ENCODE results near the gene OR3A2. TPM values are rescaled to one million over a fixed set of nuclear protein-coding genes. Genes with fewer than 3 reads are reported as not detected.
"Not testable (repeated sequence)": the region's sequence is repeated elsewhere in the genome, so short reads cannot be mapped to it uniquely, and the experiment has no call there.

The OR3A2 gene
- total RNA-seq, 1 donor from 2014 or later: 0.22 TPM

DNA sequence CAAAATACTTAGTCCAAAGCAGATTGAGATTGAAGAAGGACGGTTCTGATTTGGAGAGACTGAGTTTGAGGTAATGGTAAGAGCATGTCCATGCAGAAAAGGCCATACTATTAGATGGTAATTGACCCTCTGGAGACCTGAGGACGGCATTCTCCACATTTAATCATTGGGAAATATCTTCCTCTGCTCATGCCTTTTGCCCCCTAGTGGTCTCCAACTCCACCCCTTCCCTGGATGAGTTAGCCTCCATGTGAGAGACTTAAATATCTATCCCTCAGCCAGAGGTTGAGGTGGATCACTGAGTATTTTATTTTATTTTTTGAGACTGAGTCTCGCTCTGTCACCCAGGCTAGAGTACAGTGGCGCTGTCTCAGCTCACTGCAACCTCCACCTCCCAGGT, 77.5 kb downstream of the OR3A2 start:
- ATAC-seq: no peak
- intact Hi-C loops (cut with DNase I): no loop called here
- no peak for DNase-seq (ENCODE audit: missing footprints)

DNA sequence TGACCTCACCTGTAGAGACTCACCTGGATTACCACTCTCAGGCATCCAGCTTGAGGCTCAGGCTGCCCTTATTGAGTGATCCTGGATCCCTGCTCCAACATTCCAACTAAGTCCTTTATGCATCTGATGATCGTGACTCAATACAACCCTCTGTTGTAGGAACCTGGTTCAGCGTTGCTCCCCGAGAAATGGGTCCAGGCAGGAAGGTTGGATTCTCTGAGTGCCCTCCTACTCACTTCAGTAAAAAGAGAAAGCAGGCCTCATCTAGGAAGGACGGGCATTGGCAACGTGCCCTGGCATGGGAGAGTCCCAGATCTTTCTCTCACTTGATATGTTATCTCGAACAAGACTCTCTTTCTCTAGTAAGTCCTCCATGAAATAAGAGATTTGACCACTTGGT, 87.8 kb downstream of the OR3A2 start, which contains the start of gene OR3A1:
Gene OR3A1, minus strand, starts transcription at position 101 of the 400 bp plus-strand sequence. CDS start 5,778 bp downstream, outside the sequence.
- intact Hi-C loops (cut with DNase I): no loop called here
- DNase-seq (ENCODE audit: missing footprints) (no peak), ATAC-seq (no peak)

DNA sequence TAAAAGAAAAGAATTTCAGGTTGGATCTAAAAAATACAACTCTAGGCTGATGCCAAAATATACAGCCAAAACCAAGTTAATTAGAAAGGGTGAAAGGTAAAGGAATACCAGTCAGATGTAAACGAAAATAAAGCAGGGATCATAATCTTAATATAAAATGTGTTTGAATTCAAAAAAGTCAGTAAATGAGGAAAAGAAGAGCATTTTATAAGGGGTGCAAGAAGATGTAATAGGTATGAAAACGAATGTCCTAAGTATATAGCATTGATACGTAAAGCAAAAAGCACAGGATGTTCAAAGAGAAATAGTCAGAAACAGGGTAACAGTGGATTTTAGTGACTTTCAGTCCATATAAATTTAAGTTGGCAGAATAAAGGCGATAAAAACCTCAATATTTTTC, 90.5 kb downstream of the OR3A2 start:
- DNase-seq (ENCODE audit: missing footprints) (no peak), ATAC-seq (no peak)
- intact Hi-C loops (cut with DNase I): no loop called here

DNA sequence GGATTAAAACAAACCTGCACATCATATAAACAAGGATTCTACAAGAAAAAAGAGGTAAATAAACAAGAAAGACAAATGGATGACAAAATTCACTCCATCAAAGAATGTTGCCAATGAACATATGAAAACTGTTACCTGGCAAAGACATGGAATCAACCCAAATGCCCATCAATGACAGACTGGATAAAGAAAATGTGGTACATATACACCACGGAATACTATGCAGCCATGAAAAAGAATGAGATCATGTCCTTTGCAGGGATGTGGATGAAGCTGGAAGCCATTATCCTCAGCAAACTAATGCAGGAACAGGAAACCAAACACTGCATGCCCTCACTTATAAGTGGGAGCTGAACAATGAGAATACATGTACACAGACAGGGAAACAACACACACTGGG, 92.6 kb downstream of the OR3A2 start:
- ATAC-seq; intact Hi-C loops (cut with DNase I); DNase-seq (ENCODE audit: missing footprints): not testable (repeated sequence)

DNA sequence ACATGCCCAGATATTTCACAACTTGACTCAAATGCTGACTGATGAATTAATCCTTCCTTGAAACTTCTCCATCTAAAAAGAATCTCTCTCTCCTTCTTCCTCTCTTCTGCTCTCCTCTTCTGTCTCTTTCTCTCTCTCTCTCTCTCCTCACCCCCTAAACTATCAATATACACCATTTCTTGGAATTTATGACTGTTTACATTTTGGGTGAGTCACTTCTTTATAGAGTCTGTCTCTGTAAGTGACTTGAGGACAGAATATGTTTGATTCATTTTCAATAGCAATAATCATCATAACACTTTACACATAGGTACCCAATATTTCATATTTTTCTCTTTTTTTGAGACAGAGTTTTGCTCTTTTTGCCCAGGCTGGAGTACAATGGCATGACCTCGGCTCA, 103.2 kb downstream of the OR3A2 start:
- intact Hi-C loops (cut with DNase I): no loop called here
- DNase-seq (ENCODE audit: missing footprints) (no peak), ATAC-seq (no peak)

DNA sequence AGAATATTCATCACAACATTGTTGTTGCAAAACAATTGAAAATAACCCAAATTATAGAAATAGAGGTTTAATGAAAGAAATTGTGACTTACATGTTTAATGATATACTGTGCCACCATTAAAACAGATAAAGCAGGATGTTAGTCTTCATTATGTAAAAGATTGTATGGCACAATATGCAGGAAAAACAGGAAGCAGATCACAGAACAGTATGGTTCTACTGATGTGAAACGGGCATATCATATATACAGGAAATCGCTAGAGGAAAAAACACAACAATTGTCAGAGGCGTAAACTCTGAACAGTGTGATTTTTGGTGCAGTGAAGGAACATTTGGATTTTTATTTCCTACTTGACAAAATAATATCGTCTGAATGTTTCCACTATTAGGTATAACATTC, 110.0 kb downstream of the OR3A2 start:
- ATAC-seq (no peak), DNase-seq (ENCODE audit: missing footprints) (no peak)
- intact Hi-C loops (cut with DNase I): no loop called here

DNA sequence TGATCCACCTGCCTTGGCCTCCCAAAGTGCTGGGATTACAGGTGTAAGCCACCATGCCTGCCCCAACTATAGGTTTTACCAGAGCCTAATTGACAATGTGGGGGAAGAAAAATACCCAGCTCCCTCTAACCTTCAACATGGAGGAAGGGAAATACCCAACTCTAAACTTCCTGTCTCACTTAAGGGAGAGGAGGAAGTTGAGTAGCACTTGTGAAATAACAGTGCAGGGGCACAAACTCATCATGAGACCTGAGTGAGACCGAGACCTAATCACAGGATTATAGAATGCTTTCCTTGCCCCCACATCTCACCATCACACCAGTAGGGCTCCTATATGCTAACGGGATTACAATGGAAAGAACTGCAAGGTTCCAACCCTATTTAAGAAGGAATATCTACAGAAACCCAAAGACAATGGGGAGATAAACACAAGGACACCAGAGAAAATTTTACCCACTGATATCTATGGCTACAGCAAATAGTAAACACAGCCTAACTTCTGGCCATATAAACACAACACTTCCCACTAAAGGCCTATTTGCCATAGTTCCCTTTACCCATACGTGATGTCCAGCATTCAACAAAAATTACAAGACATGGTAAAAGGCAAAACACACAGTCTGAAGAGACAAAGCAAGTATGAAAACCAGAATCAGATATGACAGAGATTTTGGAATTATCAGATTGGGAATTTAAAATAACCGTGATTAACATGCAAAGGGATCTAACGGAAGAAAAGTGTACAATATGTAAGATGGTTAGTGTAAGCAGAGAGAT, 114.8 kb downstream of the OR3A2 start:
- no peak for DNase-seq (ENCODE audit: missing footprints)
- no peak for ATAC-seq

DNA sequence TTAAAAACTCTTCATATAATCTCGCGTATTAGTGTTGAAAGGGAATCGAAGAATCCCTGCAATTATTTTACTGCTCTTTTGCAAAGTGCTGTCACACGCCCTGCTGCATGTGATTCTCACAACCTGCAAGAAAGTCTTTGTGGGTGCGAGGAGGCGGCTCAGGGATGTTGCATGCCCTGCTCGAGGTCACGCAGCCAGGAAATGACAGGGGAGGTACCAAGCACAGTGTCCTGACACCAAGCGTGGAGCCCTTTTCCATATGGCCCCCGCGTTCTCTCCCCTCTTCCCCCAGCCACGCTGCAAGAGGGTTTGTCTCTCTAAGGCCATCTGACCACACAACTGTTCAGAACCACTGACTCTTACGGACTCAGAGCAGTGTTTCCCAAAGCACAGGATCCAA, 125.5 kb downstream of the OR3A2 start:
- DNase-seq (ENCODE audit: missing footprints) (peak; percentile 42), ATAC-seq (no peak)
- intact Hi-C loops (cut with DNase I): no loop called here

More for the DNA sequence above, 114.8 kb downstream of the OR3A2 start:
- intact Hi-C loops (cut with DNase I): no loop called here

DNA sequence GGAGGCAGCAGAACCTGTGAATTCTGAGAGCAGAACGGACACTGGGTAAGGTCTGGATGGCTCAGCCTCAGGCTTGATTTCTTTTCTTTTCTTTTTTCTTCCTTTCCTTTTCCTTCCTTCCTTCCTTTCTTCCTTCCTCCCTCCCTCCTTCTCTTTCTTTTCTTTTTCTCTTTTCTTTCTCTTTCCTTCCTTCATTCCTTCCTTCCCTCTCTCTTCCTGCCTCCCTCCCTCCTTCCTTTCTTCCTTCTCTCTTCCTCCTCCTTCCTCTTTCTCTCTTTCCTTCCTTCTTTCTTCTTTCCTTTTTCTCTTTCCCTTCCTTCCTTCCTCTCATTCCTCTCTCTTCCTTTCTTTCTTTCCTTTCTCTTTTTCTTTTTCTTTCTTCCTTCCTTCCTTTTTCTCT, 125.9 kb downstream of the OR3A2 start:
- intact Hi-C loops (cut with DNase I): no loop called here

DNA sequence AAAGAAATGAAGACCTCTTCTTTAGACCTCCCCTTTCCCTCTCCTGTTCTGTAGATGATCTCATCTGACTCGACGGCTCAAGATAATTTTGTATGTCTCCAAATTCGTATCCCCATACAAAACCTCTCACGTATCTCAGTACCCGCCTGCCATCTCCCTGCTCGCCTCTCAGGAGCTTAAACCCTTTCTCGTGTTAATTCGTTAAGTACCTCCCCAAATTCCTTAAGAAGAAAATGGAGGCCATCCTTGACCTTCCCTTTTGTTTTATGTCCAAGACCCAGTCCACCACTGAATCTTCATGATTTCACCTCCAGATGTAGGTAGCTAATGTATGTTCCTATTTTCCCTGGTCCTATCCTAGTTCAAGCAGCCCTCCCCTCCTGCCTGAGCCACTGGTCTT, 129.5 kb downstream of the OR3A2 start:
- intact Hi-C loops (cut with DNase I): no loop called here
- no peak for DNase-seq (ENCODE audit: missing footprints)
- no peak for ATAC-seq

More for the DNA sequence above, 125.9 kb downstream of the OR3A2 start:
- DNase-seq (ENCODE audit: missing footprints): no peak
- no peak for ATAC-seq

DNA sequence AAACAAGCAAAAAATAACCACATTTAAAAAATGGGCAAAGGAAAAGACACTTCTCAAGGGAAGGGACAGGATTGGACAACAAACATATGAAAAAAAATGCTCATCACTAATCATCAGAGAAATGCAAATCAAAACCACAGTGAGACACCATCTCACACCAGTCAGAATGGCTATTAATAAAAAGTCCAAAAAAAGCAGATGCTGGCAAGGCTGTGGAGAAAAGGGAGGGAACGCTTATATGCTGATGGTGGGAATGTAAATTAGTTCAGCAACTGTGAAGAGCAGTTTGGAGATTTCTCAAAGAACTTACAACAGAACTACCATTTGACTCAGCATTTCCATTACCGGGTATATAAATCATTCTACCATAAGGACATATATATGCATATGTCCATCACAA, 137.1 kb downstream of the OR3A2 start:
- ATAC-seq; DNase-seq (ENCODE audit: missing footprints); intact Hi-C loops (cut with DNase I): not testable (repeated sequence)

DNA sequence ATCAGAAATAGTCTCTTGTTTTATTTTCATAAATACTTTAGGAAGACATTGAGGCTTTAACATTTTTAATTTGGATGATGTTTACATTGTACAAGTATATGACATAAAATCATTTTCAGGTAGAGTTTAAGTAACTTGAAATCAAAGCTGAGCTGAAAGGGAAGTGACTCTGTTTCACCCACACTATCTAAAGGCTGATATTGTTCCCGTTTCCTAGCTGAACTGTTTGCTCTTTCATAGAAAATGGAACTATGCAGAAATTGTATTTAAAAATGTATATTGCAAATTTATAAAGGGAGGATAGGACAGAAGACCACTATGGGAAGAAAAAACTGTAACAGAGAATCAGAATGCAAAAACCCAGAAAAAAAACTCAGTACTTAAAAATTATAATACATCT, 141.3 kb downstream of the OR3A2 start:
- intact Hi-C loops (cut with DNase I); ATAC-seq; DNase-seq (ENCODE audit: missing footprints): not testable (repeated sequence)

DNA sequence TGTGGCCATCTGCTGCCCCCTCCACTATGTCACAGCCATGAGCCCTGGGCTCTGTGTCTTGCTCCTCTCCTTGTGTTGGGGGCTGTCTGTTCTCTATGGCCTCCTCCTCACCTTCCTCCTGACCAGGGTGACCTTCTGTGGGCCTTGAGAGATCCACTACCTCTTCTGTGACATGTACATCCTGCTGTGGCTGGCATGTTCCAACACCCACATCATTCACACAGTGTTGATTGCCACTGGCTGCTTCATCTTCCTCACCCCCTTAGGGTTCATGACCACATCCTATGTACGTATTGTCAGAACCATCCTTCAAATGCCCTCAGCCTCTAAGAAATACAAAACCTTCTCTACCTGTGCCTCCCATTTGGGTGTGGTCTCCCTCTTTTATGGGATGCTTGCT, 145.1 kb downstream of the OR3A2 start:
- ATAC-seq; DNase-seq (ENCODE audit: missing footprints); intact Hi-C loops (cut with DNase I): not testable (repeated sequence)

DNA sequence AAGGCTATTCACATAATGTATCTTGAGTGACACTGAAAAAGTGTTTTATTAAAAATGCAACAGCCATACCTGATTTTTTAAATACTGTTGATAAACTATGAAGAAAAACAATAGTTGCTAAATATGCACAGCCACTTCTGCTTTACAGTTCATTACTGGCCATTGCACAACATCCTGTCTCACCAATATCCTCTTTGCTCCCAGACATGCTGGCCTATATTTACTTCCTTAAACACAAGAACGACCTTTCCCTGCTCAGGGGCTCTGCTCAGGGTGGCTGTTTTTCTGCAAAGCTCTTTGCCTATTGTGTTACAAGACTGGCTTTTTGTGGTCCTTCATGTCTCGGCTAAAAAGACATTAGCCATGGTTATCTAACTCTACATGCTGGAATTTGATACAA, 147.4 kb downstream of the OR3A2 start:
- ATAC-seq (peak; percentile 48), DNase-seq (ENCODE audit: missing footprints) (peak; percentile 67)
- intact Hi-C loops (cut with DNase I): not testable (repeated sequence)

DNA sequence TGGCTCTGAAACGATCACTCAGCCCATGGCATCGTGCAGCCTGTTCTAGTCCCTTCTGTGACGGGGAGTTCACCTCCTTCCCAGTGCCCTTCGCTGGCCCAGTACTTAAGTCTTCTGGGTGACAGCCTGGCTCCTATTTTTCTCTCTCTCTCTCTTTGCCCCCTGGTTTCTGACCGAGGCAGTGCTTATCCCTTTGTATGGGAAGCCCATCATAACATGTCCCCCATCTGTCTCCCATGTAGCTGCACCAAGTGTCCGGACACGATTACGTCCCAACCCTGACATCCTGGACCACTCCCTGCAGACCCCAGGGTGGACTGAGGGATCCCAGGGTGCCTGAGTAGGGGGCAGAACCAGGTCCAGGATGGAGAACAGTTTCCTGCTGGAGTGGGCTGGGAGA, 153.8 kb downstream of the OR3A2 start:
- DNase-seq (ENCODE audit: missing footprints); intact Hi-C loops (cut with DNase I); ATAC-seq: not testable (repeated sequence)

Other genes starting within 250 kb of the OR3A2 start
- not detected for gene OR1A2, start 188.8 kb downstream of the OR3A2 start, total RNA-seq
- not detected for gene OR1A1, start 178.6 kb downstream of the OR3A2 start, total RNA-seq
- not detected for gene OR3A1, start 87.9 kb downstream of the OR3A2 start, total RNA-seq
- gene OR1E1, start 12.1 kb upstream of the OR3A2 start, total RNA-seq: not detected
- not detected for gene OR3A3, start 25.1 kb upstream of the OR3A2 start, total RNA-seq
- gene OR1E2, start 47.5 kb upstream of the OR3A2 start, total RNA-seq: not detected
- gene SPATA22, start 85.5 kb upstream of the OR3A2 start, total RNA-seq: 0.84 TPM
- gene ASPA, start 89.7 kb upstream of the OR3A2 start, total RNA-seq: 3.8 TPM
- 0.84 TPM for gene TRPV3, start 171.5 kb upstream of the OR3A2 start, total RNA-seq
- gene TRPV1, start 223.1 kb upstream of the OR3A2 start, total RNA-seq: 4.1 TPM
- gene SHPK, start 249.9 kb upstream of the OR3A2 start, total RNA-seq: 4.4 TPM